GM12878 (cell line): ENCODE measurements around the gene SLIRP.

Experiments used
- EZH2 ChIP-seq: IDR thresholded peaks from 2 replicates; pipeline ENCODE4 v1.6.1; 2012; ENCODE audit warnings: low read depth, mild to moderate bottlenecking, control low read depth, inconsistent platforms, low read length, borderline replicate concordance; ENCODE audit not compliant: control insufficient read depth
- SP1 ChIP-seq: IDR thresholded peaks from one replicate; pipeline ENCODE4 v1.6.1; 2011; ENCODE audit warnings: low read depth, low read length
- SREBF2 ChIP-seq: IDR thresholded peaks from 2 replicates; pipeline ENCODE4 v1.6.1; 2012; ENCODE audit warnings: mild to moderate bottlenecking, low read length
- ZBED1 ChIP-seq: IDR thresholded peaks from 2 replicates; pipeline ENCODE4 v1.6.1; 2016; ENCODE audit warnings: borderline replicate concordance
- ZNF207 ChIP-seq: fragments of 450-650 bp; IDR thresholded peaks from 2 replicates; pipeline ENCODE4 v1.6.1; 2014; ENCODE audit warnings: antibody characterized with exemption, mild to moderate bottlenecking, borderline replicate concordance
- ZNF24 ChIP-seq: fragments of 450-650 bp; IDR thresholded peaks from 2 replicates; pipeline ENCODE4 v1.6.1; 2017; ENCODE audit warnings: antibody characterized with exemption, mild to moderate bottlenecking
- ZNF622 ChIP-seq: fragments of 450-650 bp; IDR thresholded peaks from 2 replicates; pipeline ENCODE4 v1.6.1; 2017; ENCODE audit warnings: mild to moderate bottlenecking, inconsistent platforms
- TF ChIP-seq, protein P1 (sequence below): fragments of 450-650 bp; IDR thresholded peaks from 2 replicates; pipeline ENCODE4 v1.6.1; 2017; ENCODE audit warnings: mild to moderate bottlenecking
- TF ChIP-seq, protein P2 (sequence below), 3 experiments: IDR thresholded peaks in 2 of 3; conservative IDR thresholded peaks in 1 of 3; 2 replicates each; pipeline ENCODE4 v1.5.1; 2011; ENCODE audit warnings: low read depth in 3 of 3, low read length in 3 of 3, mild to moderate bottlenecking in 3 of 3, control low read depth in 2 of 3, moderate library complexity in 2 of 3, inconsistent platforms in 1 of 3, mixed read lengths in 1 of 3; ENCODE audit not compliant: control insufficient read depth in 2 of 3, insufficient read depth in 1 of 3; ENCODE audit errors: extremely low read depth in 1 of 3

DNA sequence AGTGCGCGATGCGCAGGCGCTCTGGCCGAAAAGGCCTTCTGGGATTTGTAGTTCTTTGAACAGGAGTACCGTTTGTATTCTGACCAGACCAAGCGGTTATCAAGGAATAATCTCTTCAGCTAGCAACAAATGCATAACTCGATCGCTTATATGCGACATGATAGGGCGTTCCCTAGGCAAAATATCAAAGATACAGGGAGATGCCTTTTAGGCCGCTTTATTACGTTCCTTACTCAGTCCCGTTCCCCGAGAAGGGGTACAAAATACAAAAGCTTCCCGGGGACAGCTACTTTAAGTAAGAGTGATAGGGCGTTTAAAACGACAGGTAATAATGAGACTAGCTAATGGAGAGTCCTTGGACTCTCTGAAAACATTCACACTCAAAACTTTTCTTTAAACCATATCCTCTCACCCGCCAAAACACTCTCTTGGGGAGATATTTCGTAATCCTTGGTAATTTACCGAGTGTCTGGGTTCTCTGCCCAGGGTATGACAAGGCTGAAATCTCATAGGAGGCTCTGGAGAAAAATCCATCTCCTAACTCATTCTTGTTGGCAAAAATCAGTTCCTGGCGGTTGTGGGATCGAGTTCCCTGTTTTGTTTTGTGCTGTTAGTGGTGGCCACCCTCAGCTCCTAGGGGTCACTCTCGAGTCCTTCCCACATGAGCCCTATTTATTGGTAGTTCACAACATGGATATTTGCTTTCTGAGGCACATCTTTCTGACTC is 53.5 kb downstream of the SLIRP start:
- TF ChIP-seq EZH2 (no peak), ZNF24 (no peak), ZBED1 (no peak), SP1 (peak; percentile 3), ZNF622 (no peak), SREBF2 (no peak), ZNF207 (no peak)
- TF ChIP-seq, protein P1, sequence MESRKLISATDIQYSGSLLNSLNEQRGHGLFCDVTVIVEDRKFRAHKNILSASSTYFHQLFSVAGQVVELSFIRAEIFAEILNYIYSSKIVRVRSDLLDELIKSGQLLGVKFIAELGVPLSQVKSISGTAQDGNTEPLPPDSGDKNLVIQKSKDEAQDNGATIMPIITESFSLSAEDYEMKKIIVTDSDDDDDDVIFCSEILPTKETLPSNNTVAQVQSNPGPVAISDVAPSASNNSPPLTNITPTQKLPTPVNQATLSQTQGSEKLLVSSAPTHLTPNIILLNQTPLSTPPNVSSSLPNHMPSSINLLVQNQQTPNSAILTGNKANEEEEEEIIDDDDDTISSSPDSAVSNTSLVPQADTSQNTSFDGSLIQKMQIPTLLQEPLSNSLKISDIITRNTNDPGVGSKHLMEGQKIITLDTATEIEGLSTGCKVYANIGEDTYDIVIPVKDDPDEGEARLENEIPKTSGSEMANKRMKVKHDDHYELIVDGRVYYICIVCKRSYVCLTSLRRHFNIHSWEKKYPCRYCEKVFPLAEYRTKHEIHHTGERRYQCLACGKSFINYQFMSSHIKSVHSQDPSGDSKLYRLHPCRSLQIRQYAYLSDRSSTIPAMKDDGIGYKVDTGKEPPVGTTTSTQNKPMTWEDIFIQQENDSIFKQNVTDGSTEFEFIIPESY, result no peak
- TF ChIP-seq, protein P2, sequence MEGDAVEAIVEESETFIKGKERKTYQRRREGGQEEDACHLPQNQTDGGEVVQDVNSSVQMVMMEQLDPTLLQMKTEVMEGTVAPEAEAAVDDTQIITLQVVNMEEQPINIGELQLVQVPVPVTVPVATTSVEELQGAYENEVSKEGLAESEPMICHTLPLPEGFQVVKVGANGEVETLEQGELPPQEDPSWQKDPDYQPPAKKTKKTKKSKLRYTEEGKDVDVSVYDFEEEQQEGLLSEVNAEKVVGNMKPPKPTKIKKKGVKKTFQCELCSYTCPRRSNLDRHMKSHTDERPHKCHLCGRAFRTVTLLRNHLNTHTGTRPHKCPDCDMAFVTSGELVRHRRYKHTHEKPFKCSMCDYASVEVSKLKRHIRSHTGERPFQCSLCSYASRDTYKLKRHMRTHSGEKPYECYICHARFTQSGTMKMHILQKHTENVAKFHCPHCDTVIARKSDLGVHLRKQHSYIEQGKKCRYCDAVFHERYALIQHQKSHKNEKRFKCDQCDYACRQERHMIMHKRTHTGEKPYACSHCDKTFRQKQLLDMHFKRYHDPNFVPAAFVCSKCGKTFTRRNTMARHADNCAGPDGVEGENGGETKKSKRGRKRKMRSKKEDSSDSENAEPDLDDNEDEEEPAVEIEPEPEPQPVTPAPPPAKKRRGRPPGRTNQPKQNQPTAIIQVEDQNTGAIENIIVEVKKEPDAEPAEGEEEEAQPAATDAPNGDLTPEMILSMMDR (IDR thresholded peaks at IDR 0.05 in 2 of 3, conservative IDR thresholded peaks at IDR 0.05 in 1 of 3; ENCODE audit: control insufficient read depth in 2 of 3, extremely low read depth in 1 of 3, insufficient read depth in 1 of 3, low read depth in 3 of 3, low read length in 3 of 3), result no peak; a peak in 1 of 6 replicates
